GM21529 (cell line): Measurements from ENCODE around the gene TNFRSF1A.

ENCODE experiments used
- ATAC-seq: cut with Tn5 transposase; IDR thresholded peaks from one replicate; pipeline ENCODE4 v1.9.1; 2021; ENCODE audit not compliant: unreplicated experiment

Gene TNFRSF1A

DNA sequence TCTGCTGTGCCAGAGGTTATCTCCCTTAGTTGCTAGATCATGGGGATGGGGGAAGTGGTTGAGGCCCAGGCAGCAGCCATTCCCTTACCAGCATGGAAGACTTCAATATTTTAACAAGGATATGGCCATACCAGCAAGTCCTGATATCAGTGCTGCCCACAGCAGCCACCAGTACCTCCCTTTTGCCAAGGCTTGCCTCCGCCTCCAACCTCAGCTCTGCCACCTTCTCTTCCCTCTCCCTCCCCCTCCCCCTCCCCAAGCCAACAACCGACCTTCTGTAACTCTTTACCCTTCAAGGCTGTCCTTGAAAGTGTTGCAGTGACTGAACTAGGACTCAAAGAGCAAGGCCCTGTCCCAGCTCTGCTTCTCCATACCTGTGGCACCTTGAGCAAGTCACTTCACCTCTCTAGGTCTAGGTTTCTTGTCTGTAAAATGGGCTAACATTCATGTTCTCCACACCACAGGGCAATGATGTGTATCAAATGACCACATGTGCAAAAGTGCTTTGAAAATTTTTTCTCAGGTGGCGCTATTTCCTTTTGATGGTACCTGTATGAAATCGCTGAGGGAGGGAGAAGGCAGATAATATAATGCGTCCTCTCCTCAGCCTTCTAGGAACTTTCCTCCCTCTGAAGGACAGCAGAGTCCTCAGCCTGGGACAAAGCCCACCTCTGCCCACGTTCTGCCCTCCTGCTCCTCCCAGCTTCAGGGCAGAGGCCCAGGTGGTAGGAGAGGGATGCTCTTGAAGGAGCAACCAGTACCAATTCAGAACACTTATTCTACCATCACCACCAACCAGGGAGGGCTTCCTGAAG lies 16.7 kb downstream of the TNFRSF1A start:
- ATAC-seq, result no peak

DNA sequence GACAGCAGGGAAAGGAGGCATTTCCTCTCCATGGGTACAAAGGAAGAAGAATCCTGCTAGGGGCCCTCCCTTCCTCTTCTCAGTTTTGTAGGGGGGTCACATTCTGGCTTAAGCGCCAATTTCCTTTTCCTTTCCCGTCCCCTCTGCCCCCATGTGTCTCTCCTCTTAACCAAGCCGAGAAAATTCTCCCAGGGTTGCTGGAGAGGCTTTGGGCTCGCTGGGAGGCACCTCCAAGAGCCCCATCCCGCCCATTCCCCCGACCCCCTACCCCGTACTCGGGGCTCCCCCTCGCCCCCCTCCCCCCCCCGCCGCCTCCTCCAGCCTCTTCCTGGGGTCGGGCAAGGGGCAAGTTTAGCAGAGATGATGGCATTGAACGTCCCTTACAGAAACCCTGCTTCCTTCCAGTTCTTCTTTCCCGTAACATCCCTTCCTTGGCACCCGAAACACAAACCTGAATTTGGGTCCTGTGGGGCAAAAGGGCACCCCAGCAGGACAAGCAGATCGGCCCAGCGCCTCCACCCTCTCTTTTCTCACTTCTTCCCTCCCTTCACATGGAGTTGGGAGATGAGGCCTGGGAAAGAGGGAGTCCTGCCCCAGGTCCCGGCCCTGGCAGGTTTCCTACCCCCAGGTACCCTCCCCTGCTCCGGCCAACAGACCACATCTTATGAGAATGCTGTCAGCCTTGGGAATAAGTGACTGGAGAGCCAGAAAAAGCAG lies 17.7 kb downstream of the TNFRSF1A start:
- no peak for ATAC-seq

DNA sequence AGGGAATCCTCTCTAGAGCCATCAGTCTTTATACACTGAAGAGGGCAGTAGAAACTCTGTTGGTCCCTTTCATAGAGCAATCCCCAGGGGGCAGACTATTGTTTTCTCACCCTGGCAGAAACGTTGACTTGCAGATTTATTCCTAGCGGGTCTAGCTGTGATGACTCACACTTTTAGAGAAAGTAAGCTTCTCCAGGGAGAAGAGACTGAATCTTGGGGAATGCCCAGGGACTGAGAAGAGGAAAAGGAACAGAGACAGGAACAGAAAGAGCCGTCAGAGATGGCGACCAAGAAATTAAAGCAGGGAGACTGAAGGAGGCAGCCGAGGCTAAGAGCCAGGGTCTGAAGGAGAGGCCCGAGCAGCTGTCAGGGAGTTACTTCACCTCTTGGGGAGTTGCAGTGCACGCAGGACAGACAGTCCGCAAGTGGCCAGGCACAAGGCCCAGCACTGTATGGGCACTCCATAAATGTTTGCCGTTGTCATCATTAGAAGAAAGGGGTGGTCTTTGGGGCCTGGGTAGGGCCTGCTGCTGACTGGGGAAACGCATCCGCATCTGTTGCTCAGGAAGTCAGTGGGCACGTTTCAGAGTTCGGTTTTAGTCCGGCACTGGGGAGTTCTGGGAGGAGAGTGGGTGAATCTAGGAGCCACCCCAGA lies 18.4 kb downstream of the TNFRSF1A start:
- peak; percentile 68 for ATAC-seq

DNA sequence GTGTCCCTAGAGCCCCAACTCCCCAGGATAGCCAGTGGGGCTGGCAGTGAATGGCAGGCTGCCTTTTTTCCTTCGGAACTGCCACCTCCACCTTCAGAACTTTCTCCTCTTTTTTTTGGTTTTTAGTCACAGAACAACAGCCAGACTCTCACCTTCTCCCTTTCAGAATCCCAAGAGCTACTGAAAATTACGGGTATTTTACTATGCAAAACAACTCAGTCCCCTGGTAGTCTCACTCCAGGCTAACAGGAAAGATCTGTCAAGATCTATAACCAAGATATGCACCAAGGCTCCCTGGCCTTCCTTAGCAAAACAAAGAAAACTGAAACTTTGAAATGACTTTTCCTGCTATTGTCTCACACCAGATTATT lies 18.9 kb downstream of the TNFRSF1A start:
- peak; percentile 33 for ATAC-seq

DNA sequence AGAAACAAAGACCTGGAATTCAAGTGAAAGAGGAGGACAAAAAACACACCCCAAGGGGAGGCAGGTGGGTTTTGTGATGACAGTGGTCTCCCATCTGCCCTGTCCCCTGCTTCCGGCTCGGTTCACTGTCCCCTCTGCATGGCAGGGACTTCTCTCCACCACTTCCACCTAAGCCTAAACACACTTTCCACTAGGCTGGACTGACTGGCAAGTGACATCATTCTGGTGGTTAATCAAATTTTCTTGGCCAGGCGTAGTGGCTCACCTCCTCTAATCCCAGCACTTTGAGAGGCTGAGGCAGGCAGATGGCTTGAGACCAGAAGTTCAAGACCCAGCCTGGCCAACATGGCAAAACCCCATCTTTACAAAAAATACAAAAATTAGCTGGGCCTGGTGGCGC lies 19.5 kb downstream of the TNFRSF1A start:
- ATAC-seq, result no peak

DNA sequence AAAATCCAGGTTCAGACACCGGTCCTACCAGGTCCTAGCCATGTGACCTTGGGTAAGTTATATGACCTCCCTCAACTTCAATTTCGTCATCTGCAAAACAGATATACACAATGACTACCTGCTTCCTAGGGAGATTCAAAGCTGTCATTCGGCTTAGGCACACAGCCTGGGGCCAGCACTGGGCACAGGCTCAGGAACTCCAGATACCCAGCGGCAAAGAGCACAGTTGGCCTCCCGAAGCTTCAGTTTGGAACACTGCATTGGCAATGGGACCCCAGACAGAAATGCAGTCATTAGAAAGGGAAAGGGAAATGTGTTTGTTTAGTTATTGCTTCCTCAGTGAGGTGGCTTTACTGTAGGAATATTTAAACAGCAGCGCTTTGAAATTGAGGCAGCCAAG lies 20.0 kb downstream of the TNFRSF1A start:
- no peak for ATAC-seq

DNA sequence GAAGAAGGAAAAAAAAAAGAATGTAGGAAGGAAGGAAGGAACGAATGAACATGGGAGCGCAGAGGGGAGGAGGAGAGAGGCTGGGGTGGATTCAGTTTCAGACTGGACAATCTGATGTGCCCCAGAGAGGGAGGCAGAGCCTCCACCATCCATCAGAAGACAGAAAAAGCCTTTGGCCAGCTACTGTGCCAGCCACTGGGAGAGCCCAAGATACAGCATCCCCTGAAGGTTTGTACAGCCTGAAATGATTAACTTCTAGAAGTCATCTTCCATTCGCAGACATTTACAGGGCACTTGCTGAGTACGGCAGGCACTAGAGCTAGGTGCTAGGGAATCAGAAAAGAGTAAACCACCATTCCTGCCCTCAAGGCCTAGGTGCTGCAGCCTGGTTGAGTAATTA lies 22.4 kb downstream of the TNFRSF1A start:
- ATAC-seq, result no peak

DNA sequence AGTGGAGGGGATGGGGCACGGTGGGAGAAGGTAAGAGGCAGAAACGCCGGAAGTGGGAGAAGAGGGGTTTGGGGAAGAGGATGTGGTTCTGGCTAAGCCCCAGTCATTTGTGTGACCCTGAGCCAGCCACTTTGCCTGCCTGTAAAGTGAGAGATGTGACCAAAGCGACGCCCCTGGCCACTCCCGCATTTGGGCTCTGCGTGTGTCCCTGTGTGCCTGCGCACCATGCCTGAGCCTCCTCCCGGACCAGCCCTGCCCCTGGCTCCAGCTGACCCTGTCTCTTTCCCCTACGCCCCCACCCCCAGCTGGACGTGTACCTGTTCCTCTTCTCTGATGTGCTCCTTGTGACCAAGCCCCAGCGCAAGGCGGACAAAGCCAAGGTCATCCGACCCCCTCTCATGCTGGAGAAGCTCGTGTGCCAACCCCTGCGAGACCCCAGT lies 23.4 kb downstream of the TNFRSF1A start:
- no peak for ATAC-seq

DNA sequence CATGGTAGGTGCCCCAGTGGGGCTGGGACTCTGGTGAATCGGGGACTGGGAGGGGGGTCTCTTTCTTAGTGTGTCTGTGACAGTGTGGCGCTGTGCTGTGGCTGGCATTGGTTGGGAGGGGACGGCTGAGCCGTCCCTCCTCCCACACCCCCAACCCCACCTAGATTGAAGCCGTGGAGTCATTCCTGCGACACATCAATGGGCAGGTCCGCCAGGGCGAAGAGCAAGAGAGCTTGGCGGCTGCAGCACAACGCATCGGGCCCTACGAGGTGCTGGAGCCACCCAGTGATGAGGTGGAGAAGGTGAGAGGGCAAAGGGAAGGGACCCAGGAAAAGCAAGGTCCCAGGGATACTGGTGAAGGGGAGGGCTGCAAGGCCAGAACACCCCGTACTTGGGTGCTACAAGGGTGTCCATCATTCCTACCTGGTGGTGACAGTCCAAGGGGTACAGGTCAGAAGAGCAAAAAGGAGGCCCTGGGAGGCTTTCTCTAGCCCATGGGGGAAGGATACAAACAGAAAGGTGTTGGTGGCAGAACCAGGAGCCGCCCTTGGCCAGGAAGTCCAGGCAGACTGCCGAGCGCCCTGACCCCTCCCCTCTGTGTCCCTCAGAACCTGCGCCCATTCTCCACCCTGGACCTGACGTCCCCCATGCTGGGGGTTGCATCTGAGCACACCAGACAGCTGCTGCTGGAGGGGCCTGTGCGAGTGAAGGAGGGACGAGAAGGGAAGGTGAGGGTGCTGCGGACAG lies 24.0 kb downstream of the TNFRSF1A start:
- ATAC-seq, result no peak

DNA sequence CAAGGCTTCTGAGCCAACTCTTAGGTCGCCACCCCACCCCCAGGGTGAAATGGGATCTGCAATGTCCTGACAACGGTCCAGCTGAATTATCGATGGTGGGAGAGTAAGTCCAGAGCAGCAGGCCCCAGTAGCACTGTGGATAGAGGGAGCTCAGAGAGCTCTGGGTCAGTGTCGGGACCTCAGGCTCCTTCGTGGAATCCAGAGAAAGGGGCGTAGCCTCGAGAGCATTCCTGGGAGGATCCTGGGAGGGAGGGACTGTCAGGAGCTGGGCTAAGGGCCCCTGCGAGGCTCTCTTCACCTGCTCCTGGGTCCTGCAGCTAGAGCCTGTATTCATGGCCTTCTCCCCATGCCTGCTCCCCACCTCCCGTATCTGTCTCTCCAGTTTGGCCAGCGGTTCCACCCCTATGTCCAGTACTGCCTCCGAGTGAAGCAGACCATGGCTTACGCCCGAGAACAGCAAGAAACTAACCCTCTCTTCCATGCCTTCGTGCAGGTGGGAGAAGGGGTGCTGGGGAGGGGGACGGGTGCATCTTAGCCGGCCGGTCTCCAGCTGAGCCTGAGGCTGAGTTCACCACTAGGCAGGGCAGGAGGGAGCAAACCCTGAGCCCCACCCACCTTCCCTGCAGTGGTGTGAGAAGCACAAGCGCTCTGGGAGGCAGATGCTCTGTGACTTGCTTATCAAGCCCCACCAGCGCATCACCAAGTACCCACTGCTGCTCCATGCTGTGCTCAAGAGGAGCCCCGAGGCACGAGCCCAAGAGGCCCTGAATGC lies 24.8 kb downstream of the TNFRSF1A start:
- no peak for ATAC-seq

DNA sequence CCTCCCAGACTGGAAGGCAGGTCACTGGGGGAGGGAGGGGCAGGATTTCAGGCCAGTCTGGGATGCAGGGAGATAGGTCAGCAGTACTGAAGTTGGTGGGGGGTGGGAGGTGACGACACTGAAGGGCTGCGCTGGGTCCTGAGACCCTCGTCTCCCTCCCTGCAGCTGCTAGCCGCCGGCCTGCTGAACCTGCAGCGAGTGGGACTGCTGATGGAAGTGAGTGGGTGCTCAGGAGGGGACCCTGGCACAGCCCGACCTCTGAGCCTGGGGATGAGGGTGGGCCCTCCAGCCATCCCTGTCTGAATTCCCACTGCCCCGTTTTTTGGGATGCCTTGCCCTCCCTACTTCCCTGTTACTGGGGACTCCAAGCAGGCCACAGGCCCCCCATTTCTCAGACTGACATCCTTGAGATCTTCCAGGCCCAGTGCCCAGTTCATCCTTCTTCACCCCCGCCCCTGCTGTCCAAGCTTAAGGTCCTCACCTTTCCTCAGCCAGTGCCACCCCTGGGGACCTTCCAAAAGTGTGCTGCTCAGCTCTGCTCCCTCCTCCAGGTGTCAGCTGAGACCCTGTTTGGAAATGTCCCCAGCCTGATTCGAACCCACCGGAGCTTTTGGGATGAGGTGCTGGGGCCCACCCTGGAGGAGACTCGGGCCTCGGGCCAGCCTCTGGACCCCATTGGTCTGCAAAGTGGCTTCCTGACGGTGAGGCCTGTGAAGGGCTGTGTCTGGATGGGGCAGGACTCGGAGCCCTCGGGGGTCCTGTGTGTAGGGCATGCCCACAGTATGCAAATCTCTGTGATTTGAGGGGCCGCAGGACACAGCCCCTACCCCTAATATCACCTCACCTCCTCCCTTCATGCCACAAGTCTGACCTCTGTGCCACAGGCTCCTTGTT lies 25.9 kb downstream of the TNFRSF1A start:
- ATAC-seq, result no peak

DNA sequence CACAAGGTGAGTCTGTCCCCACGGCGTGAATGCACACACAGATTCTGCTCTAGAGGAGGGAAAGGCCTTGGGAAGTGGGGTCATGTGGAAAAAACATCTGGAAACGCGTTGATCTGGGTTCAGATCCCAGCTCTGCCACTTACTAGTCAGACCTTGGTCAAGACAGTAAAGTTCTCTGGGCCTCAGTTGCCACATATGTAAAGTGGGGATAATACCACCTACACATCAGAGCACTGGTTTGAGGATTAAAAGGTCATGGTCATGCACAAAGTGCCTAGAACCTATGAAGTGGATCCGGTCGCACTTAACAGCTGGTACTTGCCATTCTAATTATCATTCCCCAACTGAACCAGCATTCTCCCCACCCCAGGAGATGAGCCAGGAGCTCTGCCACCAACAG lies 26.7 kb downstream of the TNFRSF1A start:
- ATAC-seq, result no peak

DNA sequence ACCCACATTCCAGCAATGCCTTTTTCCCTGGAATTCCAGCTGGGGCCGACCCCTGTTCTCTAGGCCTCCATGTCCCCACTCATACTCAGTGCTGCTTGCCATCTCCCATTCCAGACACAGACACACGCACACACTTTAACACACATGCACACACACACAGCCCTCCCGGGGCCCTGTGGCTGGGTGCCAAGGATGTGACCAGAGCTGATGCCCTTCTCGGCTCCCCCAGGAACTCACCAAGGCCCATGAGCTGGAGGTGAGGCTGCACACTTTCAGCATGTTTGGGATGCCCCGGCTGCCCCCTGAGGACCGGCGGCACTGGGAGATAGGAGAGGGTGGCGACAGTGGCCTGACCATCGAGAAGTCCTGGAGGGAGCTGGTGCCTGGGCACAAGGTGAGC lies 27.1 kb downstream of the TNFRSF1A start:
- ATAC-seq, result no peak

DNA sequence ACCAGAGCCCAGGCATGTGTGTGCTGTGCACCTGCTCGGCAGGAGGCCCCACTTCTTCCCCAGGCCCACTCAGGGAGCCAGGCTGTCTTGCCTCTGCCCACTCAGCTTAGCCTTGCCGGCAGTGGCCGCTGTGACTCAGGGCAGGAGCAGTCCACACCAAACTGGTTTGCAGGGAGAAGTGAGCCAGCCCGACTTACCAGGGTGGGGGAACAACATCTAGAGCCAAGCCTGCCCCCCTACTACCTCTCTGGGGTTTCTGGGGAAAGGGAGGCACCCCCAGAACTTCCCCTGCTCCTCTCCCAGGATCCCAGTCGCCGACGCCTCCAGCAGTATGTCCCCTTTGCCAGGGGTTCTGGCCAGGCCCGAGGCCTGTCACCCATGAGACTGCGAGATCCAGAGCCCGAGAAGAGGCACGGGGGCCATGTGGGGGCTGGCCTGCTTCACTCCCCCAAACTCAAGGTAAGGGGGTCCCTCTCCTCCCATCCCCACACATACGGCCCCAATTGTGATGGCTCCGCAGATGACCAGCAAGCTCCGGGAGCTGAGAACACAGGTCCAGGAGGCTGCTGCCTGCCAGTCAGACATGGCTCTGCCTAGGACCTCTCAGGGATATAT lies 28.4 kb downstream of the TNFRSF1A start:
- ATAC-seq, result no peak

DNA sequence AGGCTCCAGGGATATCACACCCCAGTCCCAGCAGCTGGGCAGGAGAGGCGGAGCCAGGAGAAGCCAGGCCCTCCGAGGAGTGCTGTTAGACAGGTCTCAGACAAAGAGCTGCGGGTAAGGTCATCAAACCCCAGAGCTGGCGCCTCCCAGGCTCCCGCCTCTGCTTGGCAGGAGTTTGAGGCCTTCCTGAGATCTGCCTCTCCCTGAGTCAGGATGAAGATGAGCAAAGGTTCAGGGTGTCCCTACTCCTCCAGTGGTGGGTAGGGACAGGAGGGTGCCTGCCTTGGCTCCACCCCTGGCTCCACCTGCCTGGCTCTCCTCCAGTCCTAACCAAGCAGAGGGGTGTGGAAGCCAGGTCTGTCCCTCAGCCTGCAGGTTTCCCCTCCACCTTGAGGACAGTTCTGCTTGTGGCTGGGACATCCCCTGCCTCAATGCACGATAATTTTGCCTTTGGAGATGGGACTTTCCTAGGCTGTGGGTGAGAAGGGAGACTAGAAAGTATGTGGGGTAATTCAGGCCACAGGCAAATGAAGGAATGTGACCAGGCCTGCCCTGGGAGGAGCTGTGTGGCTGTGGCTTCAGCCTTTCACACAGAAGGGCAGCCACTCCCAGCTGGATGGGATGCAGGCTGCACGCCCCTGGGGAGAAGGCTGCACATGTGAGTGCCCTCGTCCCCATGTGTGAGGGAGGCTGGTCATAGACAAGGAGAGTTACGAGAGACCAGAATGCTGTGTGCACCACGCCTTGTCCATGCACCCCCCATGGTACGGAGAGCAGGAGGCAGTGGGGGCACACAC lies 29.1 kb downstream of the TNFRSF1A start:
- peak; percentile 61 for ATAC-seq

DNA sequence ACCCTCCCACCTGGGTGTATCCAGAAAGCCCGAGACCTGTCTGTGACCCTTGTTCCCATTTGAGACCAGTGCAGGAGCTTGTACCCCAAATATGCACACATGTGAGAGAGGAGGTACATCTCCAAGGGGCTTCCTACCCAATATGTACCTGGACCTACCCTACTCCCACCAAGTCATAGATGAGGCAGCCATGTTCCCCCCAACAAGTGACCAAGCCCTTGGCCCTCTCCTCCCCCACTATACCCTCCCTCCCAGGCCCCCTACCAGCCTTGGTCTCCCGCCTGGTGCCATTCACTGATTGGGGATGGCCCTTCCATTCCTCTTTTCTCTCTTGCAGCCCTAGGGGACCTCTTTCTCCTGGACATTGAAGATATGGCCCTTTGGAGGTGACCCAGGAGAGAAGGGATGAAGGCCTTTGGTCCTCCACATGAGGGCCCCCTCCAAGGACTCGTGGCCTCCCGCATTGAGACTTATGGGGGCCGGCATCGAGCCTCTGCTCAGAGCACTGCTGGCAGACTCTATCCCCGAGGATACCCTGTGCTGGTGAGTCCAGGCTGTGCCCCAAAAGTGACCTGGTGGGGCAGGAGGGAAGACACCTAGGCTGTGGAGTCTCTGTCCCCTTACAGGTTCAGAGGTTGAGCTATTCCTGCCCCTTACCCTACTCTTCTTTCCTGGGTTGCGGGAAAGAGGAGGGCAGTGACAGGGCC lies 29.9 kb downstream of the TNFRSF1A start:
- no peak for ATAC-seq

DNA sequence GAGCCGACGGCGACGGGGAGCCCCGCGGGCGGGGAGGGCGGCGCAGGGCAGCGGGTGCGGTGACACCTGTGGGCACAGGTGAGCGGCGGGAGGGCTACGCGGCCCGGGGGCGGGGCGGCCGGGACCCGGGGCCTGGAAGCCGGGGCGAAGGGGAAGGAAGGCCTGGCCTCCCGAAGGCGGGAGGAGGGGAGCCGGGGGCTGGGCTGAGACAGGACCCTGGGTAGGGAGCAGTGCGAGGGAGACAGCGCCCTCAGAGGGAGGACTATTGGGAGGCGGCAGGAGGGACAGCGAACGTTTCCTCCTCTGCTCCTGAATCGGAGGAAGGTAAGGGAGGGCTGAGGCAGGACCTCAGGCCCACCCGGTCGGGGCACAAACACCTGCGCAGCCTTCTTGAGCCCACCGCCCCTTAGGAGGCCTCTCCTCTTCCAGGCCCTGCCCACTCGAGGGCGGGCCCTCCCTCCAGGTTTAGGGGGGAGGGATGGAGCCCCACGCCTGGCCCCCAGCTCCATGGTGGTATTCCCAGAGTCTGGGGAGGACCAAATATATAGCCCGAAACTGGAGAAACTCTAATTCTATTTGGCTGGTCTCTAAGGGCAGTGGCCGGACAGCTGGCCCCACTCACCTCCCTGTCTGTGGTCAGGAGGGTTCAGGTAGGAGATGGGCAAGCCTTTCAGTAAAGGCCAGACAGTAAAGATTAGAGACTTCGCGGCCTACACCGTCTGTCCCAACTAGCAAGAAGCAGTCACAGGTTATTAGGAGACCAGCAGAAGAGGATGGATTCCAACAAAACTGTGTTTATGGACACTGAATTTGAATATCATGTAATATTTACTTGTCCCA lies 30.9 kb downstream of the TNFRSF1A start:
- no peak for ATAC-seq
